GM12874 (cell line): Measurements from ENCODE around the gene MYOM3.

Source experiments
- TF ChIP-seq, protein P1 (sequence below): IDR thresholded peaks from 2 replicates; pipeline ENCODE4 v1.5.1; 2011; ENCODE audit warnings: low read depth, mild to moderate bottlenecking, control low read depth, low read length, moderate library complexity; ENCODE audit not compliant: insufficient read depth

MYOM3 gene

DNA sequence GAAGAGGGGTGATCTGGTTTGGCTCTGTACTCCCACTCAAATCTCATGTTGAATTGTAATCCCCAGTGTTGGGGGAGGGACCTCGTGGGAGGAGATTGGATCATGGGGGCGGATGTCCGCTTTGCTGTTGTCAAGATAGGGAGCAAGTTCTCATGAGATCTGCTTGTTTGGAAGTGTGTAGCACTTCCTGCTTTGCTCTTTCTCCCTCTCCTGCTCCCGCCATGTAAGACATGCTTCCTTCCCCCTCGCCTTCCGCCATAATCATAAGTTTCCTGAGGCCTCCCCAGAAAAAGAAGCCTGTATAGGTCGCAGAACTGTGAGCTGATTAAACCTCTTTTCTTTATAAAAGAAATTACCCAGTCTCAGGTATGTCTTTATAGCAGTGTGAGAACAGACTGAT, 27.9 kb downstream of the MYOM3 start:
- TF ChIP-seq, protein P1, sequence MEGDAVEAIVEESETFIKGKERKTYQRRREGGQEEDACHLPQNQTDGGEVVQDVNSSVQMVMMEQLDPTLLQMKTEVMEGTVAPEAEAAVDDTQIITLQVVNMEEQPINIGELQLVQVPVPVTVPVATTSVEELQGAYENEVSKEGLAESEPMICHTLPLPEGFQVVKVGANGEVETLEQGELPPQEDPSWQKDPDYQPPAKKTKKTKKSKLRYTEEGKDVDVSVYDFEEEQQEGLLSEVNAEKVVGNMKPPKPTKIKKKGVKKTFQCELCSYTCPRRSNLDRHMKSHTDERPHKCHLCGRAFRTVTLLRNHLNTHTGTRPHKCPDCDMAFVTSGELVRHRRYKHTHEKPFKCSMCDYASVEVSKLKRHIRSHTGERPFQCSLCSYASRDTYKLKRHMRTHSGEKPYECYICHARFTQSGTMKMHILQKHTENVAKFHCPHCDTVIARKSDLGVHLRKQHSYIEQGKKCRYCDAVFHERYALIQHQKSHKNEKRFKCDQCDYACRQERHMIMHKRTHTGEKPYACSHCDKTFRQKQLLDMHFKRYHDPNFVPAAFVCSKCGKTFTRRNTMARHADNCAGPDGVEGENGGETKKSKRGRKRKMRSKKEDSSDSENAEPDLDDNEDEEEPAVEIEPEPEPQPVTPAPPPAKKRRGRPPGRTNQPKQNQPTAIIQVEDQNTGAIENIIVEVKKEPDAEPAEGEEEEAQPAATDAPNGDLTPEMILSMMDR: no peak

DNA sequence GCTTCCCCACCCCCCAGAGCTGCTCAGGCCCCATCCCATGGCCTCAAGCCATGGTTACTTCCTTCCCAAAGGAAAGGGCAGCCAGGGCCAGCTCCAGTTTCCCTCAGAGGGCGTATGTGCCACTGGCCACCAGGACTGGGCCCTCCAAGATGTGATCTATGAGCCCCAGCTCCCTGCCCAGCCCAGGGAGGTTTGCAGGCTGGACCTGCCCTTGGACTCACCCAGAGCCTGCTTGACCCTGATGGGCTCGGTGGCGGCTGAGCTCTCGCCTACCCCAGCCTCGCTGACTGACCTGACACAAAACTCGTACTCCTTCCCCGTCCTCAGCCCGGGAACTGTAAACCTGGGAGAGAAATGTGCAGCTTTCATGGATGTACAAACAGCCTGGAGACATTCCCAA, 29.6 kb downstream of the MYOM3 start:
- TF ChIP-seq, protein P1: no peak

DNA sequence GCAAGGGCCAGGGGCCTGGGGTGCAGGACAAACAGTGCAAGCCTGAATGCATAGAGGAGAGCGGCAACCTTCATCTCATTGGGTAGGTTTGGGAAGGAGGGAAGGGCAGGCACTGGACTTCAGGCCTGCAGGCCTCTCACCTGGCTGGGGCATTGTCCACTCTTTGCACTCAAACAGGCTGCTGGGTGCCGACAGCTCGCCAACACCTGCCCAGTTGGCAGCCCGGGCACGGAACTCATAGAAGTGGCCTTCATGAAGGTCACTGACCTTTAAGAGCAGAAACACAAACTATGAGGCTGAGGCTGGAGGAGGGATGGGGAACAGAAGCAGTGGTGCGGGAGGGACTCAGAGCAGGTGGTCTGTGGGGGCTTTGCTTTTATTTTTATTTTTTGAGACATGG, 30.7 kb downstream of the MYOM3 start:
- TF ChIP-seq, protein P1: no peak

DNA sequence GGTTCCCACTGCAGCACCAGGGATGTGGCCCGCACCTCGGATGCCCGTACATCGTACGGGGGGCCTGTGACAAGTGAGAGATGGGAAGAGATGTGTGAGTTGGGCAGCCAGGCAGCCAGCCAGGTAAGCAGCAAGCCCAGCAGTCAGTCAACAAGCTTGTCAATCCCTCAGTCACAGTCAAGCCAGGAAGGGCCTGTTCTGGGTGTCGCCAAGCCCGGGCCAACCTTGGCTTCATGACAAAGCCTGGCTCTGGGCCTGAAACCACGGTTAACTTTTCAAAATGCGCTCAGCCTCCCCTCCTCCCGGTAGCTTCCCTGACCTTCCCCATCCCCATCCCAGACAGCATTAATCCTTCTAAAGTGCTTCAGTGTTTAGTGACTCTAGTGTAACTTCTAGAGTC, 31.8 kb downstream of the MYOM3 start:
- TF ChIP-seq, protein P1: no peak

DNA sequence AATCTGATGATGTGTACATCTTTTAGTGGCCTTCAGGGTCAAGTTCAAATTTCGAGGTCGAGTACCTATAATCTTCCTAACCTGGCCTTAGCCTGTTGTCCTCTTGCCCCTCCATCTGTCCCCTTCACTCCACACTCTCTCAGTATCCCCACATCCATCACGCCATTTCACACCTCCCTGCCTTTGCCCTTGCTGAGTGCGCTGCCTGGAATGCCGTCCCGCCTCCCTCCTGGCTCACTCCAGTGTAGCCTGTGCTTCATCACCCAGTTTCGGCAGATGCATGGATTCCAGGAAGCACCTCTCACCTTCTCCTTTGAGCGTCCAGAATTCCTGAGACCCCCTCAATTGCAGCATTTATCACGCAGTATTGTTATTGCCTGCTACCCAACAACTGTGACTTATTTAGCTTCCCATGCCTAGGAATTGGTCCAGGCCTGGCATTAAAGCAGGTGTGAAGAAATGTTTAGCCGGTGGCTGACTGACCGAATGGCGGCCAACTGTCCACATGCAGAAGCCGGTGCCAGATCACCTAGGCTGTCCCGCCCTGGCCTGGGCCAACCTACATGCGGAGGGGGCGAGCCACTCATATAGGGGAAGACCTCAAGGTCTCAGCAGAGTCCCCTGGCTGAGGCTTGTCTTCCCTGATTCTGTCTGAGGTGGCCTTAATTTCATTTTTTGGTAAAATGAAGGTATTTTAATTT, 34.5 kb downstream of the MYOM3 start:
- TF ChIP-seq, protein P1: no peak

DNA sequence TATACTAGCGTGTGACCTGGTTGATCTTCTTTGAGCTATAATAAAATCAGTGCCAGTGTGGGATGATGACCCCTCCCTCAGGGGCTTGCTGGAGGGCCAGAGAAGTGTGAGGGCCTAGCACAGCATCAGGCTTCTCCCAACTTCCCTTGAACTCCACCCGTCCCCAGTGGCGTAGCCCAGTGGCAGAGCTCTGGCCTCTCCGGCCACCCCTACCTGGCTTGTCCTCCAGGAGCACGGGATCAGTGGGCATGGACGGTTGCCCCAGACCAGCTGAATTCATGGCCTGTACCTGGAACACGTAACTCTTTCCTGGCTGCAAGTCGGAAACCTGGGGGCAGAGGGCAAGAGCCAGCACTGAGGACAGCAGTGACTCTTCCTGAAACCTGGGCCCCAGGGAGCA, 36.0 kb downstream of the MYOM3 start:
- TF ChIP-seq, protein P1: no peak

DNA sequence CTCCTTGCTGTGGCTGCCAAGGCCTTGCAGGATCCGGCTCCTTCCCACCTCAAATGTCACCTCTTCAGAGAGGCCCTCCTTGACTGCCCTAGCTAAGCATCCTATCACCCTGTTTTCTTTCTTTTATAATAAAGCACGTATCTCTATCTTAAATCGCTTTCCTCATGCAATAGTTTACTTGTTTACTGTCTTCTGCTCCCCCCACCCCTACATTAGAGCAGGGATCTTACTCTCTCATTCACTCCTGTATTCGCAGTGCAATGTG, 36.4 kb downstream of the MYOM3 start:
- TF ChIP-seq, protein P1: no peak
